ENCODE data around the gene METTL14.
A peak's percentile ranks its signal among the peaks of the same experiment; 100 is the strongest.
"Not testable (repeated sequence)": the region's sequence is repeated elsewhere in the genome, so short reads cannot be mapped to it uniquely, and the experiment has no call there.

The METTL14 gene

GRCh38 chr4:118684873-118685811 lies at the start of gene METTL14:
Gene METTL14, plus strand, starts transcription at chr4:118685392. Its CDS starts 143 bp downstream, at chr4:118685535.
- peak; percentile 9 for TF ChIP-seq CTCF (conservative IDR thresholded peaks at IDR 0.05; ENCODE audit: low read depth, low read length)
- DNase-seq (ENCODE audit: low read depth): peak; percentile 95
- H3K4me3 ChIP-seq (ENCODE audit: low read depth, low read length): peak within 1 kb of the TSS; percentile 88

- H3K4me3 ChIP-seq (ENCODE audit: low read depth, low read length); DNase-seq (ENCODE audit: low read depth): not testable (repeated sequence)
Measured at GRCh38 chr4:118636126-118636525, 49.1 kb upstream of the METTL14 start.

- H3K4me3 ChIP-seq (ENCODE audit: low read depth, low read length): not testable (repeated sequence)
- TF ChIP-seq CTCF (conservative IDR thresholded peaks at IDR 0.05; ENCODE audit: low read depth, low read length): peak; percentile 49
- peak; percentile 62 for DNase-seq (ENCODE audit: low read depth)
Measured at GRCh38 chr4:118664665-118665064, 20.5 kb upstream of the METTL14 start.

- peak; percentile 85 for DNase-seq (ENCODE audit: low read depth)
- H3K4me3 ChIP-seq (ENCODE audit: low read depth, low read length): not testable (repeated sequence)
Measured at GRCh38 chr4:118669220-118669619, 16.0 kb upstream of the METTL14 start.

- H3K4me3 ChIP-seq (ENCODE audit: low read depth, low read length): not testable (repeated sequence)
Measured at GRCh38 chr4:118670968-118671367, 14.2 kb upstream of the METTL14 start.

GRCh38 chr4:118676128-118676527 lies 9.1 kb upstream of the METTL14 start:
- peak; percentile 19 for DNase-seq (ENCODE audit: low read depth)
- no peak overlapping the region for H3K4me3 ChIP-seq (ENCODE audit: low read depth, low read length)
- peak; percentile 46 for TF ChIP-seq CTCF (conservative IDR thresholded peaks at IDR 0.05; ENCODE audit: low read depth, low read length)

More at GRCh38 chr4:118670968-118671367, 14.2 kb upstream of the METTL14 start:
- not testable (repeated sequence) for DNase-seq (ENCODE audit: low read depth)

- DNase-seq (ENCODE audit: low read depth): no peak
- TF ChIP-seq CTCF (conservative IDR thresholded peaks at IDR 0.05; ENCODE audit: low read depth, low read length): no peak
- H3K4me3 ChIP-seq (ENCODE audit: low read depth, low read length): no peak overlapping the region
Measured at GRCh38 chr4:118680808-118681207, 4.4 kb upstream of the METTL14 start.

GRCh38 chr4:118682928-118683327 lies 2.3 kb upstream of the METTL14 start:
- peak; percentile 68 for TF ChIP-seq CTCF (conservative IDR thresholded peaks at IDR 0.05; ENCODE audit: low read depth, low read length)
- peak; percentile 59 for DNase-seq (ENCODE audit: low read depth)
- no peak overlapping the region for H3K4me3 ChIP-seq (ENCODE audit: low read depth, low read length)
